Liver (tissue), 3 donors: ENCODE results near the gene UBL4B.

Experiments
- CTCF ChIP-seq: fragments of 150-350 bp; IDR thresholded peaks from 2 replicates; pipeline ENCODE4 v1.5.1; 2017; ENCODE audit warnings: improper control_type of control experiment, low read depth, low read length; ENCODE audit not compliant: missing input control
- SP1 ChIP-seq: IDR thresholded peaks from 2 replicates; pipeline ENCODE4 v1.6.1; 2018; ENCODE audit warnings: antibody characterized with exemption, mild to moderate bottlenecking
- TAF1 ChIP-seq: conservative IDR thresholded peaks from 2 replicates; pipeline ENCODE4 v1.6.1; 2016; ENCODE audit warnings: antibody characterized with exemption, mild to moderate bottlenecking
- YY1 ChIP-seq: IDR thresholded peaks from 2 replicates; pipeline ENCODE4 v1.6.1; 2016; ENCODE audit warnings: antibody characterized with exemption, mild to moderate bottlenecking
- donor health status: healthy.
- donor health status: healthy.

- TF ChIP-seq CTCF (no peak), TAF1 (no peak), SP1 (no peak), YY1 (no peak)
These were observed 40.0 kb downstream of the UBL4B start for GRCh38 chr1:110152133-110152785.
